Eye (tissue), 1 donor: Measurements from ENCODE around the gene ALDH1B1.

Experiments
- DNase-seq: peaks from one replicate; pipeline ENCODE4 v3.0.0-alpha.2; 2015

The ALDH1B1 gene

DNA sequence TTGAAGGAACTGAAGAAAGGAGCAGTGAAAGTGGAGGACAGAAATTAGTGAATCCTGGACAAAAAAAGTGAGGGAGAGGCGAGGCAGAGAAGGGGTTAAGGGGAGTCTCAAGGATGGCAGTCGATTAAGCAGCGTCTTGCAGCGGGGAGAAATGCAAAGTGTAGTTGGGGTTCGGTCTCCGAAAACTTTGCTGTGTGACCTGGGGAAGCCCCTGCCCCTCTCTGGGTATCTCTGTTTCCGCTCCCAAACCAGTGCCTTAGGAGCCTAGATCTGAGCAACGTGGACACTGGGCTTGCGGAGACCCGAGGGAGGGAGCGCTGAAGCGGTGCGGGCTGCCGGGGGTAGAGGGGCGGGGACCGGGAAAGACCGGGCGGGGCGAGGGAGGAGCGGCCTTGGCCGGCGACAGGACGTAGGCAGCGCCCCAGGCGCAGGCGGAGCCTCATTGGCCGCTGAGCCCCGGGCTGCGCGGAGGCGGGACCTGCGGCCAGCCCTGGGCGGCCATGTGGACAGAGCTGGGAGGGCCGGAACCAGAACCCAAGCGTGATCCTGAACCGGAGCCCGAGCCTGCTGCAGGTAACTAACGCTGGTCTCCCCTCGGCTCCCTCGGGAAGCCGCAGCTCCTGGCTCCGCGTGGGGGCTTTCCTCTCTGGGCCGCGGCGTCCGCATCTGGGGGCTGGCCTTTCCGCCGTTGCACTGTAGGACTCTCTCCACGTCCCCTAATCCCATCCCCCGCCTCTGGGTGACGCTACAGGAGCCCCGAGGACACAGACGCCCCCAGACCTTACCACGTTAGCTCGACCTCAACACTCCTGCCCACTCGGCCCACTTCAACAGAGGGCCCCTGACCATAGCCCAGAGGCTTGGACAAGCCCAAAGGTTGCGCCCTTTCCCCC is at the start of gene ALDH1B1:
Gene ALDH1B1 (plus strand): TSS at position 468 of the 893 bp plus-strand sequence. CDS start 3,047 bp downstream, outside the sequence.
- DNase-seq: peak; percentile 92

DNA sequence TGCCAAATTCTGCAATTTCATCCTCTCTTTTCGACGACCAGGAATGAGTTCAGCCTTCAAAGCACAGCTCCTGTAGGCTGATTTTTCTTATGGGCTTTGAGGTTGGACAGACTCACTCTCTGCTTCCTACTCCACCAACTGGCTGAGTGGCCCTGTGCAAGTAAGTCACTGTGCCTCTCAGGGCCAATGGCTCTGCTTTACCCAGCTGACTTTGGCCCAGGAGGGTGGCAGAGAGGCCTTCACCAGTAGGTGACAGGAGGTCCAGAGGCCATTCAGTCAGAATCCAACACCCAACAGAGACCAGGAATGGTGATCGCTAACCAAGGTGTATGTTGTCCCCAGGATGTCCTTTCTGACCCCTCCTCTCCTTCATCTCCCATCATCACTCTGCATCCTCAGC is 49.5 kb upstream of the ALDH1B1 start:
- DNase-seq: no peak

DNA sequence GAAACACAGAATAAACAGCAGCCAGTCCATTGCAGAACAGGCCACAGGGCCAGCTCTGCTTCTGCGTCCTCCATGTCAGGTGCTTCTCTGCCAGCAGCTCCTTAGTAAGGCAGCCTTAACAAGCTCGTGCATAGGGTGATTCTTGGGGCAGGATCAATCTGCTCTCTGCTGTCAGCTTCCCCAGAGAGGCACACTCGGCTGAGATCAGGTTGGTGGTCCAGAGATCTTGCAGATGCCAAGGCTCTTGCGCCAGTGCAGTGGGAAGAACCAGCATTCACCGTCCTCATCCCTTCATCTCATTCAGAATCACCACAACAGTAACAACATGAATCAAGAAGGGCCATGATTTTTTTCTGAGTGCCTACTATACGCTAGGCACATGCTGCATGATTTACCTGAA is 49.0 kb upstream of the ALDH1B1 start:
- no peak for DNase-seq

DNA sequence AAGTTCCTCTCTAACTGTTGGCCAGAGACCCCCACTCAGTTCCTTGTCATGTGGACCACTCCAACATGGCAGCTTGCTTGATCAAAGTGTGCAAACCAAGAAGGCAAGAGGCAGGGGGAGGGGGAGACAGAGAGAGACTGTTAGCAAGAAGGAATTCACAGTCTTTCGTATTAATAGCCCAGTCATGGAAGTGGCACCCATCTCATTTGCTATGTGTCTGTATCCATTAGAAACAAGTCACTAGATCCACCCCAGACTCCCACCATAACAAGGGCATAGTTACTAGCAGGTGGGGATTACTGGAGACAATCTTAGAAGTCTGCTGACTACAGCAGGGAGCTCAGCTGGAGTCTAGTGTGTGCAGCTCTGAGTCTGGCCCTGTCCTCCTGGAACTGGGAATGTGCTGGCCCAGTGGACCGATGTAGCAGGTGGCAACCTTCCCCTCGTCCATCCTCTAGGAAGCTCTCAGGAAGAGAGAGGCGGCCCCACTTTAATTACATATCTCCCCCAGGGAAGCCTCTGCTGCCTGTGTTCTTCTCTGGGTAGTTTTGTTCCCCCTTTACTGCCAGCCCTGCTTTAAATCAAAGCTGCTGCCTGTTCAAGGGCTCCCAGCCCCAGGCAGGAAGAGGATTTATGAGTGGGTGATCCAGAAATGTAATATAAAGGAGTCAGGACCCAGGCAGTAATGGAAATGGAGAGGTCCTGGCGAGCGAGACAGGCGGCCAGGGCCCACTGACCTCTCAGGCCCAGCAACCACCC is 47.8 kb upstream of the ALDH1B1 start:
- peak; percentile 70 for DNase-seq

DNA sequence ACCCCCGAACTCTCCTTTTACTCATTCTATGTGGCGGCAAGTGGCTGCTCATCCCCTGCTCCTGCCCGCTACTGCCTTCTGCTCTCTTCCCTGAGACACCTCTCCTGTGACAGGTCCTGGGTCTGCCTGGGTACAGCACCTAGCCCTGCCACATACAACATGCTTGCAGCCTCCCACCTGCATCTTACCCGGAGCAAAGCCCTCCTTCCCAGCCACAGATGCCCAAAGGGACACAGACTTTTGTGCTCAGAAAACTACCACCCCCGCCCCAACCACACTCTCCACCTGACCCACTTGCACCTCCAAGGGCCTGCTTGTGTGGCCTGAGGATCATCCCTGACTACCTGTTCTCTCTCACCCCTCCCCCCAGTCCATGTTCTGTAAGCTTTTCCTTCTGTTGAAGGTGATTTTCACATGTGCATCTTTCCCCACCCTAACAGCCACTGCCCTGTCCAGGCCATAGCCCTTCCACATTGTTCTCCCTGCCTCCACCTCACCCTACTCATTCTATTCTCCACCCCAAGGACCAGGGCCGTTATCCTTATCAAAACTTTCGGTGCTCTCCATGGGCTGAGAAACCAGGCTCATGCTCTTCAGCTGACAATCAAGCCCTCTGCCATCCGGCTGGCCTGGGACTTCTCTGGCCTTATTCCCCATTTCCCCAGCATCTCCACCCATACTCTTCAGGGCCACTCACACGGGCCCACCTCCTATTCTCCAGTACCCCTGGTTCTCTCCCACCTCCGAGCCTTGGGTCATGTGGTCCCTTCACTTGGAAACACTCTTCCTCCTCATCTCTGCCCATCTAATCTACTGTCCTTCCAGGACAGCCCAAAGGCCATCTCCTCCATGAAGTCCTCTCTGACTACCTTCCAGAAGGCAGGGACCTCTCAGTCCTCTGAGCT is 46.4 kb upstream of the ALDH1B1 start:
- DNase-seq: no peak

DNA sequence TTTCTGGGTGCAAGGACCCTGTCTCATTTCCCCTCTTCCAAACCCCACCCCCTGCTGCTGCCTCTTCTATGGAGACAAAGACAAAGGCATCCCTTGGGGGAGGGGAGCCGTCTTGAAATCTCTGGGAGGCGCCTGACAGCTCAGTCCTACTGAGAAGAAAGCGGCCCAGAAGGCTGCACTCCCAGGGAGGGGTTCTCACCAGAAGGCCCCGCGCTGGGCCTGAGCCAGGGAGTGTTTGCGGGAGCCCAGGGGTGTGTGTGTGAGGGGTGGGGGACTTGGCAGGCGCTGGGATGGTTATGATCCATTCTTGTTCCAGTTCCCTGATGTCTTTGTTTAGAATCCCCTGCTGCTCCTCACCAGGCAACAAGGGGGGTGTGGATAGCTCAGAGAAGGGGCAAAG is 45.7 kb upstream of the ALDH1B1 start:
- DNase-seq: peak; percentile 80

DNA sequence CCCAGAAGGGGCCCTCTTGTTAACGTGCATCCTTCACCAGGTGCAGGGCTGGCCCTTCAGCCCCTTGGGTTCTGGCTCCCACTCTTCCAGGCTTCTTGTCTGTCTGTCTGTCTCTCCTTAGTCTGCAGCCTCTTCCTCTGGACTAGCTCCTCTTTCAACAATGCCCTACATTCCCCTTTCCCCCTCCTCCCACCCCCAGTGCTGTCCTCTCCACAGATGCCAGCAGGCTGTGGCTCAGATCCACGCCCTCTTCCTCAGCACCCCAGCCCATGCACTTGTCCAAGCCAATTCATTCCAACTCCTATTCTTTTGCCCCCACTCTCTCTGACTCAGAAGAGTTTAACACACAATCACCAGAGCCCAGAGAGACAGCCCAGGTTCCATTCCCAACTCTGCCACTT is 45.2 kb upstream of the ALDH1B1 start:
- peak; percentile 59 for DNase-seq

DNA sequence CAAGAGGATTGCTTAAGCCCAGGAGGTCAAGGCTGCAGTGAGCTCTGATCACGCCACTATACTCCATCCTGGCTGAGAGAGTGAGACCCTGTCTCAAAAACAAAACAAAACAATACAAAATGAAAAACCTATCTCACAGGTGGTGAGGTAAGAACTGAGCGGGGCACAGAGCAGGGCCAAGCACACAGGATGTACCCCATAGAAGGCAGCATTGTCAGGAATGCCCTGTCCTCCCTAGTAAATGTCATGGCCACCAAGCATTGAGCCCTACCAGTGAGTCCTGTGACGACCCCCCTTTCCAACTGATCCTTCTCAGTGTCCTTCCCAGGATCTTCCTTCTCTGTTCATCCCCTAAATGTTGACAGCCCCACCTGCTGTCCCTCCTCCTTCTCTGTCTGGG is 44.6 kb upstream of the ALDH1B1 start:
- DNase-seq: no peak

DNA sequence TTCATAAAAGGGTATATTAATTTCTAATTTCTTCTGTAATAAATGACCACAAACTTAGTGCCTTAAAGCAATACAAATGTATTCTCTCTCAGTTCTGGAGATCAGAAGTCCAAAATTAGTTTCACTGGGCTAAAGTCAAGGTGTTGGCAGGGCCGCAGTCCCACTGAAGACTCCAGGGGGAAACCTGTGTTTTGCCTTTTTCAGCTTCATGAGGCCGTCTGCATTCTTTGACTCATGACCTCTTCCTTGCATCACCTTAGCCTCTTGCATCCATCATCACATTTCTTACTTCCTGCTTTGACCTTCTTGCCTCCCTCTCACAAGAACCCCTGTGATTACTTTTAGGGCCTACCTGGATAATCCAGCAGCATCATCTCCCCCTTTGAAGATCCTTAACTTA is 42.0 kb upstream of the ALDH1B1 start:
- DNase-seq: no peak

DNA sequence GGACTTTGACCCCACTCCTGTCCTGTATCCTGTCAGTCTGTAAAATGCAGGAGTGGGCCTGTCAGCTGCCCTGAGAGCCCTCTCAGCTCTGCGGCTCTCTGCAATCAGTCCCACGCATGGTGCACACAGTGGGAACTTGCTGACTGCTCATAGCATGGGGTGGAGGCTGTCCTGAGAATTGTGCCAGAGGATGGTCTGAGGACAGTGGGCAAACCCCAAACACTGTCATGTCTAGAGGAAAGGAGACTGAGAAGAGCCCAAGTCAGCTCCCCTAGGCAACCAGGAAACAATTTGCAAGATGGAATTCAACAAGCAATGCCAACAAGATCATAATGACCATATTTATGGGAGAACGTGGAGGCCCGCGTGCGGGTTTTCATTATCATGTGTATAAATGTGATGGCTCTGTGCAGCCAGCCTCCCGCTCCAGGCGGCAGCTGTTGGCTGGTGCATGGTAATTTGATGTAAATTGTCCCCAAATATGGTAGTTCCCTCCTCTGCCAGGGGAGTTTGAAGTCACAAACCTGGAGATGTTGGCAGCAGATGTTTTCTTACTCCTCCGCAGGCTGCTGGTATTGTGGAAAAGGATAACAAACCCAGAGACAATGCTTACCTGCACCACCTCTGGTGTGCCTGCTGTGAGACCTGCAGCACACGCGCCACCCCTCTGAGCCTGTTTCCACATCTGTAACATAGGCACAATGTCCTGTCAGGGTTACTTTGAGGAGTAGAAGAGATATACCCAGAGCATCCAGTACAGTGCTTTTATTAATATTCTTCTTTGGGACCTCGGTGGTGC is 39.8 kb upstream of the ALDH1B1 start:
- no peak for DNase-seq

DNA sequence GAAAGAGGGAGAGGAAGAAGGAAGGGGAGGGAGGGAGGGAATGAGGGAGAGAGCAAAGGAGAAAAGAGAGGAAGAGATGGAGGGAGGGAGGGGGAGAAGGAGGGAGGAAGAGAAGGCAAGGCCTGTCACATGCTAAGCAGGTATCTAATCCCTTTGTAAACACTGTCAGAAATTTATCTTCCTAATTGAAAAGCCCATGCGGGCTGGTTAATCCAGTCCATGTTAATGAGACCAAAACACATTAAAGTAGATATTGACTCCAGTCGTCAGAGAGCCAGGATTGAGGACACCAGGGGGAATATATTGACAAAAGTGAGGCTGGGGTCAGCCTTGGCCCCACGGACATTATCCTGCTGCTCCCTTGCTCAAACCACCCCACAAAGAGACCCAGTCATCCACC is 37.4 kb upstream of the ALDH1B1 start:
- DNase-seq: no peak

DNA sequence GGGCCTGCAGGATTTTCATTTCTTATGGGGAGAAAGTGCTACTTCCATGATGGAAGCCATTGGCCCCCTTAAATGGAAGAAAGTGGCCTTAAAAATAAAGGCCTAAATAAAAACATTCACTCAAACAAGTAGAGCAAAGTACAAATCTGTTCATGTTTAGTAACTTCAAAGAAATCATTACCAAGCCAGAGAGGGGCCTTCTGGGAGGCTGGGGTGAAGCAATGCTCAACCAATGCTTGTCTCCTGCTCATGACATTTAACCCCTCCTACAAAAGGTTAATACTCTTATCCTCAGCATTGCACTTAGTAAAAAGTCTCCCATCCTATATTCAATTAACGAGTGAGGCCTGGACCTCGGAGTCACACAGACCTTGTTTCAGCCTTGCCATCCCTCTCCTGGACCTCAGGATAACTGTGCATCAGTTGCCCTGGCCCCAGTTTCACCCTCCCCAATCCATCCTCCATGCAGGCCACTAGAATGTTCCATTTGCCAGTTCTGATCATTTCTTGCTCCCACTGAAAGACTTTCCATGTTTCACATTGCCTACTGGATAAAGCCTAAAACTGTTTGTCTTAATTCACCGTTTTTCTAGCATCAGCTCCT is 36.9 kb upstream of the ALDH1B1 start:
- no peak for DNase-seq

DNA sequence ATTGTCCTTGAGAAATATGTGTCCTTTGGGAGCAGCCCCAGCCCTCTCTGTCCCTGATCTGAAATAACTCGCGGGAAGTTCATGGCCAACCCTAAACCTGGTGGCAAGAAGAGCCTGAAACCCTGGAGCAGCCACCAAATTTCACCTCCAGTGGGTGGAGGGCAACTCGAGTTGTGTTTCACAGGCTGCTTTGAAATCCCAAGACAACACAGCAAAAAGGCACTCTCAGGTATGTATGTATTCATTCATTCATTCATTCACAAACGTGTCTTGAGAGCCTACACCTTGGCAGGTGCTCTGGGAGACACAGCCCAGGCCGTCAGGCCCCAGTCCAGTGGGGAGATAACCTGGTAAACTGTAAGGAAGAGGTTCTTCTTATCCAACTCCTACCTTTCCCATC is 35.7 kb upstream of the ALDH1B1 start:
- DNase-seq: no peak

DNA sequence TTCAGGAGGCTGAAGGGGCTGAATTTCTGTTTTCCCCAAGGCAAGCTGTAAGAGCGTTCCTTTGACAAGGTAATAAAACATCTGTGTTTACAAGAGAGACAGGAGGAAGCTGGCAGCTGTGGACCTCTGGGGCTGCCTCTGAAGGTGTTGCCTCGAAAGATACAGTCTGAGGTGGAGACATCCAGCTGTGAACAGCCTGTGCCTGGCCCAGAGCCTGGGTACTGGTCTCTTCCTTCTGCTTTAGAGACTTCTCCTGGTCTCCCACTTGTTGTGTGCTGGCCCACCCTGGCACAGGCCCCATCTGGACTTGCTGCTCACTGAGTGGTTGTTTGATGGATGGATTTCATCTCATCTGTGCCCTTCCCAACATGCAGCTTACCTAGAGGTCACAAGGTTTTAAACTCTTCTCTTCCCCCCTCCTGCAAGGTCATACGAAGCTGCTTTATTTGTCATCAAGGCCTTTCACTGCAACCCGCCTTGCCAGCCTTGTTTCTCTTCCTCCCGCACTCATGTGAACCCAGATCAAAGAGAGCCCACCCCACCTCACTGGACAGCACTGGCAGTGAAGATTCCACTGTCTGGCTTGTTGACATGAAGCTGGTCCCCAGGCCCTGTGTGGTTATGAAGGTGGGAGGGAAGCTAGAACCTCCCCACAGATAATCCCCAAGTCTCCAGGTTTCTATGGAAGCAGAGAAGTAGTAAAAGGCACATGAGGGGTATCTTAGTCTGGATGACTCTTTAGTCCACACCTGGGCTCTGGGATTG is 35.0 kb upstream of the ALDH1B1 start:
- no peak for DNase-seq

DNA sequence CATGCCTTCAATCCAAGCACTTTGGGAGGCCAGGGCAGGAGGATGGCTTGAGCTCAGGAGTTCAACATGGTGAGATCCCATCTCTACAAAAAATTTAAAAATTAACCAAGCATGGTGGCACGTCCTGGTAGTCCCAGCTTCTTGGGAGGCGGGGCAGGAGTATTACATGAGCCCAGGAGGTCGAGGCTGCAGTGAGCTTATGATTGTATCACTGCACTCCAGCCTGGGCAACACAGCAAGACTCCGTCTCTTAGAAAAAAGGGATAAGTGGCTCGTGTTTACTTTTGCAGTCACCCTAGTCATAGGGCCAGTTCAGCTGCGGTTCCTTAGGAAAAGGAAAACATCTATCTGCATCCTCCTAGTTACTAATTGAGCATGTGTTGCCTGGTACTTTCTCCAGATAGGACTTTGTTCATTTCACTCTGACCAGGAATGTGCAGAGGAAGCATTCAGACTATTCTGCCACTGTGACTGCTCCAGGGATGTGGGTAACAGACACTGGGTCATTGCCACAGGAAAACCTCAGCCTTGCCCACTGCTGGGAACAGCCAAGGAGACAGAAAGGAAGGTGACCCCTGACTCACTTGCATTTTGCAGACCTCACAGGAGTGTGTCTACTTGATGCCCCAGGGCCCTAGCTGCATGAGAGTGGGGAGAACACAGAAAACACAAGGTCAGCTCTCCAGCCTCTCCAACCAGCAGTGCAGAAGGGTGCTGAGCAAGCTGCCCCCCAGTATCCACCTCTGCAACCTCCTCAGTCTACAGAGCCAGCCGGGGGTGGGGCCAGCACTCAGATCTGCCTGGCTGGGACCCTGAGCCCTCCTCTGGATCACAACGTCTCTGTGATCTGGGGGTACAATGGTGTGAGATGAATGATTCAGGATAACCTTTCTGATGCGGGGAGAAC is 33.9 kb upstream of the ALDH1B1 start:
- no peak for DNase-seq

DNA sequence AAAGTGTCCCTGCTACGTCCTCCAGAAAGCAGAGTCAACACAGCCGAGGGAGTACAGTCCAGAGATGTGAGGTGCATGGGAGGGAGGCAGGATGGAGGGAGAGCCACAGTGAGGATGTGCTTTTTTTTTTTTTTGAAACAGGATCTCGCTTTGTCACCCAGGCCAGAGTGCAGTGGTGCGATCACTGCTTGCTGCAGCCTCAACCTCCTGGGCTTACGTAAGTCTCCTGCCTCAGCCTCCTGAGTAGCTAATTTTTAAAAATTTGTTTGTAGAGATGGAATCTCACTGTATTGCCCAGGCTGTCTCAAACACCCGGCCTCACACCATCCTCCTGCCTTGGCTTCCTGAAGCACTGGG is 33.2 kb upstream of the ALDH1B1 start:
- DNase-seq: no peak

DNA sequence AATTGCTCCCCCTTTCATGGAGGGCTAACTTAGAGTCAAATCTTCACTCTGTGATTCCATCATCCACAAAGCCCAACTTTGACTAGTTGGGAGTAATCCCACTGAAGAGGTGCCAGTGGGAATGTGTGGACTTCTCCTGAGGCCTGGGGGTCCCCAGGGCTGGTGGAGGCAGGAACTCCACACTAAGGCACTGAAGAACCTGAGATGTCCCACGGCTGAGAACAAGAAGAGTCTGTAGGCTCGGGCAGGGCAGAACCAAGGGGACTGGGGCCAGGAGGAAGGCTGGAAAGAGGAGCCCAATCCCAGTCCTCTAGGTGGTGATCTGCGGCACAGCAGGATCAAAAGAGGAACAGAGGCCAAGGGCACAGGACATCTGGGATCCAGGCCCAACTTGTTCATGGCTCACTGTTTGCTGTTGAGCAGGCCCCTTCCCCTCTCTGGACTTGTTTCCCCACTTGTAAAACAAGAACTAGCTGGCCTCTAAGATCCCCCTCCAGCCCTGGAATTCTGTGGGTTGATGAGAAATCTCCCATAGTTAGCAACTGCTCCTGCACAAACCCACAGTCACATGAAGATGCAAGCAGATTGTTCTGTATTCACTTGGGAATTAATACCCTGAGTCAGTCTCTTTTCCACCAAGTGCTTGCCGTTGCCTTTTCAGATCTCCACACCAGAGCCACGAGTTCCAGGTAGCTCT is 32.7 kb upstream of the ALDH1B1 start:
- DNase-seq: no peak

DNA sequence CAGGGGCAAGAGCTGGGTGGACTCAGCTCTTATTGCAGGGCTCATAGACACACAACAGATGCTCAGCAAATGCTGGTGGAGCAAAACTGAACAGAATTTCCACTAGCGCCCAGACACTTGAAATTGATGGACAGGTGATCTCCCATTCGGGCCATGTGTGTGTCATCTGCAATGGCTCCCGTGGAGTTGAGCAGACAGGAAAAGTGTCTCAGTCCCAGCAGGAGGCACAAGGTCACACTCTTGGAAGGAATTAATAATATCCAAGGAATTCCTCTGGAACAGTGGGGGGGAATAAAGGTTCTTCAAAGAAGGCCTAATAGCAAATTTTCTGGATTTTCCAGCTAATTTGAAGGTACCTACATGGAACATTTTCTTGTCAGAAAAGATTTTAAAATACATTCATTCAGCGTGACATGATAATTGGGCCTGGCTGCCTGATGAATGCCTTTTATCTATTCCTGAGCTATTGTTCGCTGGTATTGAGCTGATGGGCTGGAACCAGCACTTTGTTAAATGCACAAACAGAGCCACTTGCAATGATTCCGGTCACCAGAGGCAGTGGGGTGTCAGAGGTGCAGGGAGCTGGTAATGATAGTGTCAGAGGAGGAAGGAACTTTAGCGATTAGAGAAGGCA is 31.5 kb upstream of the ALDH1B1 start:
- peak; percentile 66 for DNase-seq

DNA sequence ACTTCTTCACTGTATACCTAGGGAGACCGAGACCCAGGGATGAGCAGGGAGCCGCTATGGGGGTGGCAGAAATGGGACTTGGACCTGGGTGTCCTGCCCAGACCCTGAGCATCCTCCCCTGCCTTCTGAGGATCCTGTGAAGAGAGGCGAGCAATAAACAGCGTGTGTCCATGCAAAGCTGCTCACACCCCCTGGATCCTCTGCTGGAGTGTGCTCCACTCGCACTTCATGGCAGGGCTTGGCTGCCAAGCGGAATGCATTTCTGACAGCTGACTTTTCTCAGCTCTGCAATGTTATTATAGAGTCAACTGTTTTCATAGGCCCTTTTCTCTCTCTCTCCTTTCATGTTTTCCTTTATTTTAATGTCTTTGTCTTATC is 31.0 kb upstream of the ALDH1B1 start:
- DNase-seq: peak; percentile 72
